GM19240 (cell line): ENCODE data around the gene CSTPP1.
"Not testable (repeated sequence)": the region's sequence is repeated elsewhere in the genome, so short reads cannot be mapped to it uniquely, and the experiment has no call there.

Source experiments
- DNase-seq: peaks from one replicate; pipeline ENCODE4 v3.0.0; 2011; ENCODE audit warnings: low spot score; ENCODE audit not compliant: insufficient read length

Gene CSTPP1

DNA sequence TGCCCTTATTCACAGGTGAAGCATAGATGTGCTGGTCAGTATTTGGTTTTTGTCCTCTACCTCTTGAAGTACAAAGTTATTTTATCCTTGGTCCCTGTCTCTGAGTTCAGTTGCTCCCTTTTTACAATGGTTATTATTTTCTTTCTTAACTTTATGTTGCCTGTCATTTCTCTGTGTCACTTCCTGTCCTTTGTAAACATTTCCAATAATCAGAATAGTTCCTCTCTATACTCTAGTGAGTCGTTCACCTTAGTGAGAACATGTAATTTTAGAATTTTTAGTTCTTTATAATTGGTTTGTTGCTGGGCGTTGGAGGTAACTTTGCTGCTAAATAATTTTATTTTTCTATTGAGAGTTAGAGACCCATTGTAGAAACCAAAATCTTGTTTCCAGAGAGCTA, 16.0 kb downstream of the CSTPP1 start:
- DNase-seq: no peak

DNA sequence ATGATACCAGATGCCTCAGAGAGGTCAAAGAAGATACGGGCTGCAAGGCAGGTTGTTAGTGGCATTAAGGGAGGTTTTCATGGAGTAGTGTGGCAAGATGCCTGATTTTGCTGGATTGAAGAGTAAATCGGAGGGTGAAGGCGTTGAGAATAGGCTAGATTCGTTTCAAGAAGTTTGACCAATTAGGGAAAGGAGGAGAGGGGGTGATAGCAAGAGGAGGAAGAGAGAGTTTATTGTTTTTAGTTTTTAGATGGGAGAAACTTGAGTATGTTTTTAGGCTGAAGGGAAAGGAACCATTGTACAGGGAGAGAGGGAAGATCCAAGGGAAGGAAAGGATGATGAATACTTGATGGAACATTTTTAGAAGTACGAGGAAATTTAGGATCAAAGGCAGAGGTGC, 16.5 kb downstream of the CSTPP1 start:
- no peak for DNase-seq

DNA sequence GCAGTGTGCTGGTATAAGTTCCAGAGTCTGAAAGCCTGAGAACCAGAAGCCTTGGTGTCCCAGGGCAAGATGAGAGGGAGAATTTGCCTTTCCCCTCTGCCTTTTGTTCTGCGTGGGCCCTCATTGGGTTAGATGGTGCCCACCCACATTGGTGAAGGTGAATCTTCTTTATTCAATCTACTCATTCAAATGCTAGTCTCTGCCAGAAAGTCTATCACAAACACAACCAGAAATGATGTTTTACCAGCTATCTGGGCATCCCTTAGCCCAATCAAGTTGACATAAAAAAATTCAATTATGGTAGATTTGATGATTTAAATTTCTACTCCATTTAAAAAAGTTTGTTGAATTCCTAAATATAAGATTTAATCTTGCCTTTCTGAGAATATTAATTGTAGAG, 22.2 kb downstream of the CSTPP1 start:
- DNase-seq: no peak

DNA sequence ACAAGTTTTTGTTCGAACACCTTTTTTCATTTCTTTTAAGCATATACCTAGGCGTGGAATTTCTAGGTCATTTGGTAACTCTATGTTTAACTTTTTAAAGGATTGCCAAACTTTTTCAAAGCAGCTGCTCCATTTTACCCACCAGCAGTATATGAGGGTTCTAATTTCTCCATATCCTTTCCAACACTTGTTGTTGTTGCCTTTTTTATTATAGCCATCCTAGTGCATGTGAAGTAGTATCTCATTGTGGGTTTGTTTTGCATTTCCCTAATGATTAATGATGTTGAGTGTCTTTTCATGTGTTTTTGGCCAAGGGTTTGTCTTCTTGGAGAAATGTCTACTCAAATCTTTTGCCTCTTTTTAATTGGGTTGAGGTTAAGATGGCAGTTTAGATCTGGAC, 24.5 kb downstream of the CSTPP1 start:
- DNase-seq: no peak

GRCh38 chr11:46961886-46962285, 25.3 kb downstream of the CSTPP1 start:
- not testable (repeated sequence) for DNase-seq

- no peak for DNase-seq
These were observed 27.3 kb downstream of the CSTPP1 start for GRCh38 chr11:46963844-46964243.

GRCh38 chr11:46966773-46967172, 30.2 kb downstream of the CSTPP1 start:
- DNase-seq: no peak

DNA sequence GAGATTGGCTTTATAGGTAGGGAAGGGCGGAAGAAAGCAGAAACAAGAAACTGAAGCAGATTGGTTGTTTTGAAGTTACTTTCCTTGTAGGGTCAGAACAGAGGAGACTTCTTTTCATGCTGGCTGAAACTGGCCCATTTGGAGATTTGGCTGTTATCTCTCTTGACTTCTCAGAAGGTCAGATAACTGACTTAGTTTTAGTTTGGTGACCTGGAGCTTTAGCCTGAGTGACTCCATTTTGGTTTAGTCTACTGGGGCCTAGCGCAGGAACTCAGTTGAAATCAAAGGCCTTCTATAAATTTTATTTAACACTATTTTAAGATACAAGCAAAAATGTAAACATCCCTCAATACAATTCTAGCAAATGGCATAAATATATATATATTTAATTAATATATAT, 31.4 kb downstream of the CSTPP1 start:
- DNase-seq: no peak

GRCh38 chr11:46969379-46969778, 32.8 kb downstream of the CSTPP1 start:
- DNase-seq: no peak

DNA sequence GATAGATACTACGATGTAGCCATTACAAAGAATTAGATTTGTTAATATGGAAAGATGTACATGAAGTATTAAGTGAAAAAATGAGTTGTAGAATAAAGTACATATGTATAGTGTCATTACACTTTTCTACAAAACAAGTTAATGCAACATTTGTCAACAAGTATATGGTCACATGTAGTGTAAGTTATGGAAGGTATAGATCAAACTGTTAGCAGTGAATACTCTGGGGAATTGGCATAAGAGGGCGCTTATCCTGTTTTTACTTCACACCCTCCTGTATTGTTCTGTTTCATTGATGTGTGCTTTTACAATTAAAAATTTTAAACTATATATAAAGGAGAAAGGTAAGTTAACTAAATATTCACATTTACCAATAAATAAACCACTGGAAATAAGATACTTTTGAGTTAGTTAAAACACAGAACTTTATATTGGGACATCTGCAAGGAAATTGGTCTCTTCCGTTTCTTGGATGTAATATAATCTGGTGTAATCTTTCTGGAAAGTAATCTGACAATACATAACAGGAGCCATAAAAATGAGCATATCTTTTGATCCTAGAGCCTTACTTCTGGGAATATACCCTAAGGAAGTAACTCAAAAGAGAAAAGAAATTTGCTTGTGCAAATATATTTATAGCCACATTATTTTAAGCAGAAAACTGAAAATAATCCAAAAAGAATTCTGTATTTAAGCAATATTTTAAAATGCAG, 34.5 kb downstream of the CSTPP1 start:
- DNase-seq: no peak

DNA sequence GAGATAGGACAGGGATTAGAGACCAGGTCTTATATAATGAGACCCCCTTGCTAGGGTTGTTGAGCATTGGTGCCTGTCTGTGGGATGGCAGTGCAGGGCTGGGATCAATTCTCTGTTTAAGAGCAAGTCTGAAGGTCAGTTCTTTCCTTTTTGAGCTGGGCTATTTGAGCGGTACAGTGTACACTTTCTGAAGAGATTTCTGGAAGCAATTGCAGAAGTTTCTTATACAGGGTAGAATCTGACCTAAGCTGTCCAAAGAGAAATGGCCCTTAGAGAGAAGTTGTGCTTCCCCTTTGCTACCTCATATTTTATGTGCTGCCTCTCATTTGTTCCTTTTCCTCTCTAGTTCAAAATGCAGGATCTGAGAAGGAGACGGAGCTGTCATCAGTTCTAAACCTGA, 35.8 kb downstream of the CSTPP1 start:
- no peak for DNase-seq

GRCh38 chr11:46972821-46973220, 36.3 kb downstream of the CSTPP1 start:
- DNase-seq: no peak

GRCh38 chr11:46976182-46976854, 39.8 kb downstream of the CSTPP1 start:
- DNase-seq: no peak

- no peak for DNase-seq
These were observed 40.7 kb downstream of the CSTPP1 start for GRCh38 chr11:46977038-46977813.

- DNase-seq: no peak
These were observed 41.5 kb downstream of the CSTPP1 start for GRCh38 chr11:46978005-46978491.

GRCh38 chr11:46979358-46979757, 42.8 kb downstream of the CSTPP1 start:
- no peak for DNase-seq

DNA sequence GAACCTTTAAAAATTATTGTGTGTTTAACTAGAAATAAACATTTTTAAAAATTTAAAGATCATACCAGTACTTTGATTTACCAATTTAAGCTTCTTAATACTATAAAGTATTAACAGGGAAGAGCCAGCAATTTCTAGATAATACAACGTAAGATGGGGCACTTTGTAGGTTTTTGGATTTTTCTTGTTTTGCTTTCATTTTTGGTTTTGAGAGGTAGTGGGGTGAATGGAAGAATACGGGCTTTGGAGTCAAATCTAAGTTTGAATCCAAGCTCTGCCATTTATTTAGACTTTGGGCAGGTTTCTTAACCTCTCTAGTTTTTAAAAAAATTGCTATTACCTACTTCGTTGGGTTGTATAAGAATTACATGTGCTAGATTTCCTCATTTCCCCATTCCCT, 44.9 kb downstream of the CSTPP1 start:
- DNase-seq: no peak

- DNase-seq: no peak
These were observed 46.4 kb downstream of the CSTPP1 start for GRCh38 chr11:46982797-46983452.

- DNase-seq: no peak
These were observed 47.0 kb downstream of the CSTPP1 start for GRCh38 chr11:46983598-46983997.

DNA sequence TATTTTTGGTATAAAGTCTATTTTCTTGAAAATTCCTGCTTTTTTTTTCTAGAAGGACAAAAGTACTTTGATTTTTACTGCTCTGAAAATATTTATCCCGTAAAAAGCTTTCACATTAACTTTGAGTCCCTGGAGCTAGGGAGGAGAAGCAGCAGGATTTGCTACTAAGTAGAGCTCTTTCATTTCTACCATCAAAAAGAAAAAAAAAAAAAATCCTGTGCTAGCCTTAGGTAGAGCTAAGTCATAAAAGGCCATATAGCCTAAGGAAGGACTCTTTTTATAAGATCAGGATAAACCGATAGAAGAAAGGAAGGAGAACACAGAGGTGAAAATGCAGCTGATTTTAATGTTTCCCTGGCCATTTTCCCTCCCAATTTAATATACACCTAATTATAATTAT, 48.0 kb downstream of the CSTPP1 start:
- DNase-seq: no peak

DNA sequence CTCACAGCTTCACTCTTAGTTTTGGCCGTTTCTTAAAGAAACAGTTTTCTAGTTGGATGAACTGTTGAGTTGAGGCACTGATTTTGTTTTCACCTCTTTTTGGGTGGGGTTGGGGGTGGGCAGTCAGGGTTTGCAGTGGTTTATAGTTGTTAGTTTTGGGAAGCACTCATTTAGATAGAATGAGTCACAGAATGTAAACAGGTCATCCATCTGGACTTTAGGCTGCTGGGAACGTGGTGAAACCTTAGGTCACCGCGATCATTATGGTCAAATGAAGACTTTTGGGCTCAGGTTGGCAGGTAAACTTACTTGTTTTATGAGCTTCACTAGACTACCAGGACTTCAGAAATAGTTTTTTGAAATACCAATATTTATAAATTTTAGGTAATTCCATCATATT, 48.4 kb downstream of the CSTPP1 start:
- no peak for DNase-seq

- DNase-seq: no peak
These were observed 50.6 kb downstream of the CSTPP1 start for GRCh38 chr11:46987183-46987582.
